Psoas muscle (tissue), 8 donors: Measurements from ENCODE around the gene QRFP. TPM values are rescaled to one million over a fixed set of nuclear protein-coding genes. Genes with fewer than 3 reads are reported as not detected.
A peak's percentile ranks its signal among the peaks of the same experiment; 100 is the strongest.

Source experiments
- ATAC-seq, 4 donors: fragments of 200-7000 bp; cut with Tn5 transposase; one replicate each; pipeline ENCODE4 v1.9.1; 2020; ENCODE audit warnings: moderate library complexity in 3 of 4, mild to moderate bottlenecking in 2 of 4
- DNase-seq, 2 donors: peaks; one replicate each; pipeline ENCODE4 v3.0.0-alpha.2; 2020
- H3K27ac ChIP-seq: fragments of 200-600 bp; one replicate; pipeline ENCODE4 v1.8.0; 2022
- H3K27me3 ChIP-seq, 3 donors: fragments of 200-600 bp in 1 of 3; one replicate each; pipeline versions ENCODE4 v1.6.1 to v1.8.0; 2013 to 2022; ENCODE audit warnings: low read length in 2 of 3, mild to moderate bottlenecking in 2 of 3, moderate library complexity in 1 of 3; ENCODE audit not compliant: insufficient read depth in 3 of 3
- H3K36me3 ChIP-seq, 2 donors: fragments of 200-600 bp in 1 of 2; one replicate each; pipeline versions ENCODE4 v1.6.1 to v1.8.0; 2013 to 2022; ENCODE audit warnings: low read depth in 1 of 2, mild to moderate bottlenecking in 1 of 2, moderate library complexity in 1 of 2; ENCODE audit not compliant: insufficient read depth in 1 of 2
- H3K4me1 ChIP-seq: fragments of 200-600 bp; one replicate; pipeline ENCODE4 v1.8.0; 2022
- H3K4me3 ChIP-seq: fragments of 200-600 bp; one replicate; pipeline ENCODE4 v1.8.0; 2022; ENCODE audit warnings: mild to moderate bottlenecking
- H3K9me3 ChIP-seq: fragments of 200-600 bp; one replicate; pipeline ENCODE4 v1.8.0; 2022
- WGBS, 3 donors: extraction: QIAGEN DNeasy Blood & Tissue Kit; methylation state at CpG; one replicate each; pipeline versions ENCODE4 v1.1.6 to v1.1.7; 2013; 5-methylcytosine and 5-hydroxymethylcytosine counted together
- intact Hi-C, 2 donors: fragments of 100-400 bp; cut with DNase I; formaldehyde crosslinking; loops; one replicate each; pipeline versions ENCODE4 v1.11.0 to v1.14.2; 2022
- polyA plus RNA-seq, 3 donors: library from polyadenylated mRNA; stranded (reverse); fragments of 200-250 nt; gene quantifications; one replicate each; pipeline ENCODE4 v1.2.3, GENCODE V29; 2013
- total RNA-seq, 4 donors: library from RNA; stranded (reverse); fragmentation: NEBNext Ultra II Directional in 2 of 4; extraction: Animal tissue kit (Norgen Biotek cat#: 25700) in 2 of 4; gene quantifications; one replicate each; pipeline versions ENCODE4 v1.2.1 to v1.2.4, GENCODE V29; 2021 to 2023
- TF ChIP-seq, protein P1 (sequence below): fragments of 200-600 bp; IDR thresholded peaks from one replicate; pipeline ENCODE4 v1.8.0; 2022; ENCODE audit warnings: antibody characterized with exemption
- donor health status: healthy with polysubstance abuse.
- donor health status: DM: no; HTN: no; CAD: no; lungs with moderate emphysema.
- donor health status: Bipolar disorder and iron deficiency.
- donor health status: healthy.
- donor health status: DM: yes; HTN: yes; CAD: no.
- donor health status: DM: no; HTN: no; CAD: no.
- donor health status: DM: no; HTN: no; CAD: no.
- donor health status: DM: yes; HTN: yes; CAD: no.

The QRFP gene
- total and polyA plus RNA-seq, 7 donors = 0.01 to 0.03 TPM; not detected in 5

DNA sequence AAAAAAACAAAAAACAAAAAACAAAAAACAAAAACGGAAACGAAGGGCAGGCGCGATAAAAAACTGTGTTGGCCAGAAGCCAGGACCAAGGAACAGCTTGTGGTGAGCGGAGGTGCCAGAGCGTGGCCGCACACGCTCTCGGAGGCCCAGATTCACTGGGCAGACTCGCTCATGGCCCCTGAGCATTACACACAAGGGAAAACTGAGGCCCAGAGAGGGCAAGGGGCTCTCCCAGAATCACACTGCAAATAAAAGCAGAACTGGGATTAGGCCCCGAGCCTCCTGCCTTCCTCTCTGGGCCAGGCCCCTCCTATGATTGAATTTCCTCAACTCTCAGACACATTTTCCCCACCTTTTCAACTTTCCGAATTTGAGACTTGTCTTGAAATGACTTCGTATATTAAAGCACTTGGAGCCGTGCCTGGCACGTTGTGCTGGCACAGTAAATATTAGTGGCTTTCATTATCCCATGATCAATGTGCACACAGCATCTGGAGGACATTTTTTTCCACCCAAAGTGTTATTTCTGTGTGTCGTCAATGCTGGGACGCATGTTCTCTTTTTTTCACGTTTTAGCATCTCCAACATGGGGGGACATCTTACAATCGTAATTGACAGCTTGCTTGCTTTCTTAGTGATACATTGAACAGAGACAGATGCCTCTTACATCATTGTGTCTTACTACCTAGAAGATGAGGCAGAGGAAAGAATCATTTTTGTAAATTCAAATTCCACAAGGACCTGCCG lies 35.1 kb upstream of the QRFP start:
- intact Hi-C loops = no loop called here
- no peak overlapping the region for H3K4me3 ChIP-seq
- H3K36me3 ChIP-seq = no peaks in the 10 kb centered on the region
- no peaks in the 10 kb centered on the region for H3K4me1 ChIP-seq
- H3K27me3 ChIP-seq = peaks cover 0 to 62% (median 30%) of the 10 kb centered on the region in 3 donors
- ATAC-seq (no peak), DNase-seq (peak in 1 of 2 donors; percentile 39)
- no peak overlapping the region for H3K27ac ChIP-seq
- 46 to 55% (median 52%) methylated on average over 20 of the region's 20 CpGs for WGBS, 3 donors
- TF ChIP-seq, protein P1, sequence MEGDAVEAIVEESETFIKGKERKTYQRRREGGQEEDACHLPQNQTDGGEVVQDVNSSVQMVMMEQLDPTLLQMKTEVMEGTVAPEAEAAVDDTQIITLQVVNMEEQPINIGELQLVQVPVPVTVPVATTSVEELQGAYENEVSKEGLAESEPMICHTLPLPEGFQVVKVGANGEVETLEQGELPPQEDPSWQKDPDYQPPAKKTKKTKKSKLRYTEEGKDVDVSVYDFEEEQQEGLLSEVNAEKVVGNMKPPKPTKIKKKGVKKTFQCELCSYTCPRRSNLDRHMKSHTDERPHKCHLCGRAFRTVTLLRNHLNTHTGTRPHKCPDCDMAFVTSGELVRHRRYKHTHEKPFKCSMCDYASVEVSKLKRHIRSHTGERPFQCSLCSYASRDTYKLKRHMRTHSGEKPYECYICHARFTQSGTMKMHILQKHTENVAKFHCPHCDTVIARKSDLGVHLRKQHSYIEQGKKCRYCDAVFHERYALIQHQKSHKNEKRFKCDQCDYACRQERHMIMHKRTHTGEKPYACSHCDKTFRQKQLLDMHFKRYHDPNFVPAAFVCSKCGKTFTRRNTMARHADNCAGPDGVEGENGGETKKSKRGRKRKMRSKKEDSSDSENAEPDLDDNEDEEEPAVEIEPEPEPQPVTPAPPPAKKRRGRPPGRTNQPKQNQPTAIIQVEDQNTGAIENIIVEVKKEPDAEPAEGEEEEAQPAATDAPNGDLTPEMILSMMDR = no peak
- no peaks in the 10 kb centered on the region for H3K9me3 ChIP-seq

DNA sequence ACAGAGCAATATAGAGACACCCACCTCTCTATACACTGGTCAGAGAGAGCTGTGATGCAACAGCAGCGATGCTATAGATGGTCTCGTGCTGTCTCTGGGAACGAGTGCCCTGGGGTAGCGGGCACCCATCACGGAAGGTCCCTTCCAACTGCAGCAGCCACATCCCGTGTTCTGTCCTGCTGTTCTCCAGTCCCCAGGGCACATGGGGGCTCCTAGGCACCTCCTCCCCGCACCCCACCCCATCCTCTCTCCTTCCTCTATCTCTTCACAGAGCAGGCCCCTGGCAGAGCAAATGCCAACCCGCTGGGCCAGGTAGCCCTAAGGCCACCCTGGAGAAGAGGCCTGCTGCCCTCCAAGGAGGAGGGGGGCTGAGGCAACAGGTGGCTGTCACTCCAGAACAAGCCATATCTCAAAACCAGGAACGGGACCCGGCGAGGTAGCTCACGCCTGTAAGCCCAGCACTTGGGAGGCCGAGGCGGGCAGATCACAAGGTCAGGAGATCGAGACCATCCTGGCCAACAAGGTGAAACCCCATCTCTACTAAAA lies 34.3 kb upstream of the QRFP start:
- 83 to 90% (median 85%) methylated on average over 15 of the region's 15 CpGs for WGBS, 3 donors
- ATAC-seq = no peak
- H3K4me1 ChIP-seq = no peaks in the 10 kb centered on the region
- peaks cover 0 to 54% (median 25%) of the 10 kb centered on the region in 3 donors for H3K27me3 ChIP-seq
- no peaks in the 10 kb centered on the region for H3K9me3 ChIP-seq
- TF ChIP-seq, protein P1 = no peak
- H3K36me3 ChIP-seq = no peaks in the 10 kb centered on the region
- no peak overlapping the region for H3K4me3 ChIP-seq
- intact Hi-C loops = no loop called here
- H3K27ac ChIP-seq = no peak overlapping the region
- DNase-seq = no peak

DNA sequence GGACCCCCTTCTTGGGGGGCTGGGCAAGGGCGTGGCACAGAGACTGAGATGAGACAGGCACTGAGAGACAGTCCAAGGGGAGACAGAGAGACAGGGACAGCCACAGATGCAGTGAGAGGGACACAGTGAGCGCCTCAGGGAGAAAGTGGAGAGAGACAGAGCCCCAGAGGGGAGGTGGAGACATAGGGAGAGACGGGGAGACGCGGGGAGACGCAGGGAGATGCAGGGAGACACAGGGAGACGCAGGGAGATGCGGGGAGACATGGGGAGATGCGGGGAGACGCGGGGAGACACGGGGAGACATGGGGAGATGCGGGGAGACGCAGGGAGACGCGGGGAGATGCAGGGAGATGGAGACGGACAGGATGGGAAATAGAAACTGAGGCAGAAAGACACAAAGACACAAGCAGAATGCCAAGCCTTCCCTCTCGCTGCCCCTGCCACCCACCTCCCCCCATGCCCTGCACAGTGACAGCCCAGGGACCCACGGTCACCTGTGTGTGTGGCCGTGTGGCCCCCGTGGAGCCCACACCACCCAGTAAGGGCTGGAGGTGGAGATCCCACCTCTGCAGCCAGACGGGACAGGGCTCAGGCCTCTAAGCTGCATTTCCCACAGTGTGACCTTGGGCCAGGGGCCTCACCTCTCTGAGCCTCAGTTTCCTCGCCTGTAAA lies 33.7 kb upstream of the QRFP start:
- H3K4me3 ChIP-seq = no peak overlapping the region
- H3K9me3 ChIP-seq = no peaks in the 10 kb centered on the region
- WGBS, 3 donors = 82 to 91% (median 88%) methylated on average over 23 of the region's 23 CpGs
- no peaks in the 10 kb centered on the region for H3K36me3 ChIP-seq
- no peaks in the 10 kb centered on the region for H3K4me1 ChIP-seq
- intact Hi-C loops = no loop called here
- ATAC-seq (no peak), DNase-seq (peak in 1 of 2 donors; percentile 39)
- TF ChIP-seq, protein P1 = no peak
- H3K27ac ChIP-seq = no peak overlapping the region
- peaks cover 0 to 48% (median 22%) of the 10 kb centered on the region in 3 donors for H3K27me3 ChIP-seq

DNA sequence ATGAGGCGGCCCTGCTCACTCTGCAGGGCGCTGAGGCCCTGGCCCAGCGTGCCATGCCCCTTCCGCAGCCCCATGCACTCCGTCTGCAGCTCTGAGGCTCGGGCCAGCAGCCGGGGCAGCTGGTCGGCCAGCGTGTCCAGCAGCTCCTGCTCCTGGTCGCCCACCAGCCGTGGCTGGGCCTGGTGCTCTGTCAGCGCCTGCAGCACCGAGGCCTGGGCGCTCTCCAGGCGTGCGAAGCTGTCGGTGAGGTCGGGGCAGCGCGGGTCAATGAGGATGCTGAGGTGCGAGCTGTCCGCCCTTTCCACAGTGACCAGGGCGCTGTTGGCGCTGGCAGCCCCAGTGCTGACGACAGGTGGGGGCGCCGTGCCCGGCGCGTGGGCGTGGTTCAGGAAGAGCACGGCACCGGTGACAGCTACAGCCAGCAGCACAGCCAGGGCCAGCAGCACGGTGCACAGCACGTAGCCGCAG lies 33.0 kb upstream of the QRFP start:
- peak in 1 of 2 donors; percentile 47 for DNase-seq
- intact Hi-C loops = no loop called here
- WGBS, 3 donors = 75 to 79% (median 78%) methylated on average over 30 to 36 of the region's 36 CpGs

More for the DNA sequence above, 33.0 kb upstream of the QRFP start:
- no peak for ATAC-seq
- no peaks in the 10 kb centered on the region for H3K4me1 ChIP-seq
- H3K27me3 ChIP-seq = peaks cover 0 to 43% (median 24%) of the 10 kb centered on the region in 3 donors
- no peak overlapping the region for H3K4me3 ChIP-seq
- H3K9me3 ChIP-seq = no peaks in the 10 kb centered on the region
- no peak overlapping the region for H3K27ac ChIP-seq
- H3K36me3 ChIP-seq = no peaks in the 10 kb centered on the region
- TF ChIP-seq, protein P1 = no peak
